Neural cell (in vitro differentiated cells): ENCODE results near the gene WDR87.

Experiments used
- EP300 ChIP-seq: fragments of 450-650 bp; conservative IDR thresholded peaks from 2 replicates; pipeline ENCODE4 v1.6.1; 2014; ENCODE audit warnings: antibody characterized with exemption, mild to moderate bottlenecking, moderate library complexity; ENCODE audit not compliant: poor library complexity, severe bottlenecking
- EZH2 ChIP-seq: fragments of 200-600, 300-800 bp; shearing (Covaris generic), sonication (generic); IDR thresholded peaks from 2 replicates; pipeline ENCODE4 v1.6.1; 2014; ENCODE audit warnings: antibody characterized with exemption, low read length, borderline replicate concordance, mild to moderate bottlenecking; ENCODE audit not compliant: insufficient read depth, poor library complexity, severe bottlenecking
- MXI1 ChIP-seq: fragments of 450-650 bp; conservative IDR thresholded peaks from 2 replicates; pipeline ENCODE4 v1.6.1; 2014; ENCODE audit warnings: antibody characterized with exemption, mild to moderate bottlenecking; ENCODE audit not compliant: poor library complexity, severe bottlenecking
- POLR2AphosphoS5 ChIP-seq: IDR thresholded peaks from 2 replicates; pipeline ENCODE4 v1.6.1; 2012
- RAD21 ChIP-seq: fragments of 450-650 bp; conservative IDR thresholded peaks from 2 replicates; pipeline ENCODE4 v1.6.1; 2014; ENCODE audit warnings: antibody characterized with exemption, mild to moderate bottlenecking, moderate library complexity
- SMC3 ChIP-seq: fragments of 450-650 bp; conservative IDR thresholded peaks from 2 replicates; pipeline ENCODE4 v1.6.1; 2014; ENCODE audit warnings: antibody characterized with exemption, mild to moderate bottlenecking, moderate library complexity; ENCODE audit not compliant: poor library complexity
- TAF1 ChIP-seq: IDR thresholded peaks from 2 replicates; pipeline ENCODE4 v1.6.1; 2012; ENCODE audit warnings: low read depth
- TF ChIP-seq, protein P1 (sequence below): fragments of 450-650 bp; IDR thresholded peaks from 2 replicates; pipeline ENCODE4 v1.5.1; 2014; ENCODE audit warnings: antibody characterized with exemption, mild to moderate bottlenecking, moderate library complexity; ENCODE audit not compliant: poor library complexity, severe bottlenecking
- TF ChIP-seq, protein P2 (sequence below): IDR thresholded peaks from 2 replicates; pipeline ENCODE4 v1.6.1; 2012; ENCODE audit warnings: borderline replicate concordance

DNA sequence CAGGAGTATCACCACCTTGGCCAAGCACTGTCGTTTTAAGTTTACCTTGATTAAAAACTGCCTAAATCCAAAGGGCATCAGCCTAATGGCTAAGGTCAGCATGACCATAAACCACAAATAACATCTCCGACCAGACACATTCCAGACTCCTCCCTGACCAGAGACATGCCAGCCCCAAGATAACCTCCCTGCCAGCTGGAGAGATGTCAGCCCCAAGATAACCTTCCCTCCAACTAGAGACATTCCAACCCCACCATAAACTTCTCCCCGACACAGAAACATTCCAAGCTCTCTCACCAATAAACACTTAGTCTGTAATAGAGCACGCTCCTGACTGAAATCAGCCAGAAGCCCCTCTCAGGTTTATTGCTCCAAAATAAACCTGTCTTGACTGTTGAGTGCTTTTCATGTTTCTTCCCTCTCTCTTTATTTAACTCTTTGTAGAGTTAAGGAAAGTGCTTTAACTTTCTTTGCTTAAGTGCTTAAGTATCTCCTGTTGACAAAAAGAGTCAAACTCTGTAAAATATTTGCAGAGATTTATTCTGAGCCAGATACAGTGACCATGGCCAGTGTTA, 36.5 kb downstream of the WDR87 start:
- TF ChIP-seq, protein P1, sequence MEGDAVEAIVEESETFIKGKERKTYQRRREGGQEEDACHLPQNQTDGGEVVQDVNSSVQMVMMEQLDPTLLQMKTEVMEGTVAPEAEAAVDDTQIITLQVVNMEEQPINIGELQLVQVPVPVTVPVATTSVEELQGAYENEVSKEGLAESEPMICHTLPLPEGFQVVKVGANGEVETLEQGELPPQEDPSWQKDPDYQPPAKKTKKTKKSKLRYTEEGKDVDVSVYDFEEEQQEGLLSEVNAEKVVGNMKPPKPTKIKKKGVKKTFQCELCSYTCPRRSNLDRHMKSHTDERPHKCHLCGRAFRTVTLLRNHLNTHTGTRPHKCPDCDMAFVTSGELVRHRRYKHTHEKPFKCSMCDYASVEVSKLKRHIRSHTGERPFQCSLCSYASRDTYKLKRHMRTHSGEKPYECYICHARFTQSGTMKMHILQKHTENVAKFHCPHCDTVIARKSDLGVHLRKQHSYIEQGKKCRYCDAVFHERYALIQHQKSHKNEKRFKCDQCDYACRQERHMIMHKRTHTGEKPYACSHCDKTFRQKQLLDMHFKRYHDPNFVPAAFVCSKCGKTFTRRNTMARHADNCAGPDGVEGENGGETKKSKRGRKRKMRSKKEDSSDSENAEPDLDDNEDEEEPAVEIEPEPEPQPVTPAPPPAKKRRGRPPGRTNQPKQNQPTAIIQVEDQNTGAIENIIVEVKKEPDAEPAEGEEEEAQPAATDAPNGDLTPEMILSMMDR, result no peak
- TF ChIP-seq EP300, result no peak
- TF ChIP-seq, protein P2, sequence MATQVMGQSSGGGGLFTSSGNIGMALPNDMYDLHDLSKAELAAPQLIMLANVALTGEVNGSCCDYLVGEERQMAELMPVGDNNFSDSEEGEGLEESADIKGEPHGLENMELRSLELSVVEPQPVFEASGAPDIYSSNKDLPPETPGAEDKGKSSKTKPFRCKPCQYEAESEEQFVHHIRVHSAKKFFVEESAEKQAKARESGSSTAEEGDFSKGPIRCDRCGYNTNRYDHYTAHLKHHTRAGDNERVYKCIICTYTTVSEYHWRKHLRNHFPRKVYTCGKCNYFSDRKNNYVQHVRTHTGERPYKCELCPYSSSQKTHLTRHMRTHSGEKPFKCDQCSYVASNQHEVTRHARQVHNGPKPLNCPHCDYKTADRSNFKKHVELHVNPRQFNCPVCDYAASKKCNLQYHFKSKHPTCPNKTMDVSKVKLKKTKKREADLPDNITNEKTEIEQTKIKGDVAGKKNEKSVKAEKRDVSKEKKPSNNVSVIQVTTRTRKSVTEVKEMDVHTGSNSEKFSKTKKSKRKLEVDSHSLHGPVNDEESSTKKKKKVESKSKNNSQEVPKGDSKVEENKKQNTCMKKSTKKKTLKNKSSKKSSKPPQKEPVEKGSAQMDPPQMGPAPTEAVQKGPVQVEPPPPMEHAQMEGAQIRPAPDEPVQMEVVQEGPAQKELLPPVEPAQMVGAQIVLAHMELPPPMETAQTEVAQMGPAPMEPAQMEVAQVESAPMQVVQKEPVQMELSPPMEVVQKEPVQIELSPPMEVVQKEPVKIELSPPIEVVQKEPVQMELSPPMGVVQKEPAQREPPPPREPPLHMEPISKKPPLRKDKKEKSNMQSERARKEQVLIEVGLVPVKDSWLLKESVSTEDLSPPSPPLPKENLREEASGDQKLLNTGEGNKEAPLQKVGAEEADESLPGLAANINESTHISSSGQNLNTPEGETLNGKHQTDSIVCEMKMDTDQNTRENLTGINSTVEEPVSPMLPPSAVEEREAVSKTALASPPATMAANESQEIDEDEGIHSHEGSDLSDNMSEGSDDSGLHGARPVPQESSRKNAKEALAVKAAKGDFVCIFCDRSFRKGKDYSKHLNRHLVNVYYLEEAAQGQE, result no peak
- no peak for TF ChIP-seq MXI1
- TF ChIP-seq RAD21, result no peak
- TF ChIP-seq EZH2, result no peak
- TF ChIP-seq POLR2AphosphoS5, result no peak
- no peak for TF ChIP-seq TAF1
- no peak for TF ChIP-seq SMC3
